Ishikawa (cell line): ENCODE measurements around the gene CDC5L.

Experiments
- CEBPB ChIP-seq: IDR thresholded peaks from 2 replicates; pipeline ENCODE4 v1.6.1; 2012
- CREB1 ChIP-seq: IDR thresholded peaks from 2 replicates; pipeline ENCODE4 v1.6.1; 2012; ENCODE audit warnings: low read depth
- EGR1 ChIP-seq: IDR thresholded peaks from 2 replicates; pipeline ENCODE4 v1.6.1; 2012
- EP300 ChIP-seq: IDR thresholded peaks from 2 replicates; pipeline ENCODE4 v1.6.1; 2012; ENCODE audit warnings: borderline replicate concordance
- FOXM1 ChIP-seq: IDR thresholded peaks from 2 replicates; pipeline ENCODE4 v1.6.1; 2012; ENCODE audit warnings: low read depth, borderline replicate concordance
- RAD21 ChIP-seq: IDR thresholded peaks from 2 replicates; pipeline ENCODE4 v1.6.1; 2012; ENCODE audit warnings: low read depth
- REST ChIP-seq: IDR thresholded peaks from 2 replicates; pipeline ENCODE4 v1.6.1; 2012; ENCODE audit warnings: low read depth, mild to moderate bottlenecking
- TAF1 ChIP-seq: IDR thresholded peaks from 2 replicates; pipeline ENCODE4 v1.6.1; 2012; ENCODE audit warnings: low read depth, mild to moderate bottlenecking
- TCF12 ChIP-seq: IDR thresholded peaks from 2 replicates; pipeline ENCODE4 v1.6.1; 2012; ENCODE audit warnings: low read depth
- YY1 ChIP-seq: IDR thresholded peaks from 2 replicates; pipeline ENCODE4 v1.6.1; 2012; ENCODE audit warnings: low read depth
- ZBTB7A ChIP-seq: IDR thresholded peaks from 2 replicates; pipeline ENCODE4 v1.6.1; 2012; ENCODE audit warnings: low read depth
- TF ChIP-seq, protein P1 (sequence below): IDR thresholded peaks from 2 replicates; pipeline ENCODE4 v1.6.1; 2012

GRCh38 chr6:44472250-44472945 lies 84.9 kb downstream of the CDC5L start:
- TF ChIP-seq RAD21 = no peak
- no peak for TF ChIP-seq TCF12
- TF ChIP-seq, protein P1, sequence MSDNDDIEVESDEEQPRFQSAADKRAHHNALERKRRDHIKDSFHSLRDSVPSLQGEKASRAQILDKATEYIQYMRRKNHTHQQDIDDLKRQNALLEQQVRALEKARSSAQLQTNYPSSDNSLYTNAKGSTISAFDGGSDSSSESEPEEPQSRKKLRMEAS = no peak
- TF ChIP-seq EP300 = no peak
- no peak for TF ChIP-seq EGR1
- TF ChIP-seq CREB1 = no peak
- TF ChIP-seq CEBPB = no peak
- no peak for TF ChIP-seq TAF1
- TF ChIP-seq FOXM1 = no peak
- TF ChIP-seq ZBTB7A = no peak
- TF ChIP-seq REST = no peak
- no peak for TF ChIP-seq YY1
